Skin of body (tissue), 2 donors: ENCODE results near the gene KCNMA1. TPM values are rescaled to one million over a fixed set of nuclear protein-coding genes. Genes with fewer than 3 reads are reported as not detected.
"Not testable (repeated sequence)": the region's sequence is repeated elsewhere in the genome, so short reads cannot be mapped to it uniquely, and the experiment has no call there.

Source experiments
- DNase-seq: peaks from one replicate; lab custom pipeline; 2025; lab: John Stamatoyannopoulos, UW
- total RNA-seq: library from RNA; depleted of rRNA; stranded (reverse); fragments of >200 nt; gene quantifications from one replicate; pipeline ENCODE4 v1.2.3, GENCODE V29; 2014

KCNMA1 gene
- total RNA-seq, 1 donor from 2014 or later, result 11.7 TPM

DNA sequence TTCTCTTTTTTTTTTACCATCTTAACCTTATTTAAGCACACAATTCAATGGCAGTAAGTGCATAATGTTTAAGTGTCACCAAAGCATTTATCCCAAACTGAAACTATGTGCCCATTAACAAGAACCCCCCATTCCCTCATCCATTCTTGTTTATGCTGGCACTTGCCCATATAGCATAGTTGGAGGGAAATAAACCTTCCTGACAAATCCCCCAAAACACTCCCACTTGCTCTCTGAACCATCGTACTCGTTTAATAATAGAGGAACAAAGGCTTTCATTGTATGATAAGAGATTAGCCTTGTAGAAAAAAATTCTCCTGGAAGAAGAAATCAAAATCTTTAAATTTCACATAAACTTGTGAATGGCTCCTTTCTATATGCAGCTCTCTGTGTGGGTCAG is 26.4 kb upstream of the KCNMA1 start:
- DNase-seq, result no peak

DNA sequence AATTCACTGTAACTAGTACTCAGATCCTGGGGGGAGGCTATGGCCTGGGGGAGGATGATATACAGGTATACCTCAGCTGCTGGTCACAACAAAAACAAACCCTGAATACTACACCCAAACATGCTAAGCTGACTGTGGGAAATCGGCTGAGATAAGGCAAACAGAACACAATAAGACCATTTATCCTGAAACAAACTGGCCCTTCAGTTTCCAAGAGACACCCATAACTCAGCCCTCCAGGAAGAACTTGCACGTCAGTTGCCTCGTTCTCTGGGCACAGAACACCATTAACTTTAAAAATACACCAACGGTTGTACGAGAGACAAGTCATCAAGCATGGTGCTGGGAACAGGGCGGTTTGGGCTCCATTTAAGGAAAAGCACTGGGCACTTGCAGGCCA is 24.1 kb upstream of the KCNMA1 start:
- DNase-seq, result no peak

DNA sequence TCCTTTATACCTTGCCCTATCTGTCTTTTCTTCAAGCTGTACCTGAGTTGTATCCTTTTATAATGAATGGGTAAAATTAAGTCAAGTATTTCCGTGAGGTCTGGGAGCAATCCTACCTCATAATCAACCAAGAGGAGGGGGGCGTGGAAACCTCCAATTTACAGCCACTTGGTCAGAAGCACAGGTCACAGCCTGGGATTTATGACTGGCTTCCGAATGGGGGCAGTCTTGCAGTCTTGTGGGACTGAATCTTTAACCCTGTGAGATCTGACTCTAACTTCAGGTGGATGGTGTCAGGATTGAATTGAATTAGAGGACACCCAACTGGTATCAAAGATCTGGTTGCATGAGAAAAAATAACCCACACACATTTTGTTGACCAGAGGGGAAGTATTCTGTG is 23.5 kb upstream of the KCNMA1 start:
- no peak for DNase-seq

DNA sequence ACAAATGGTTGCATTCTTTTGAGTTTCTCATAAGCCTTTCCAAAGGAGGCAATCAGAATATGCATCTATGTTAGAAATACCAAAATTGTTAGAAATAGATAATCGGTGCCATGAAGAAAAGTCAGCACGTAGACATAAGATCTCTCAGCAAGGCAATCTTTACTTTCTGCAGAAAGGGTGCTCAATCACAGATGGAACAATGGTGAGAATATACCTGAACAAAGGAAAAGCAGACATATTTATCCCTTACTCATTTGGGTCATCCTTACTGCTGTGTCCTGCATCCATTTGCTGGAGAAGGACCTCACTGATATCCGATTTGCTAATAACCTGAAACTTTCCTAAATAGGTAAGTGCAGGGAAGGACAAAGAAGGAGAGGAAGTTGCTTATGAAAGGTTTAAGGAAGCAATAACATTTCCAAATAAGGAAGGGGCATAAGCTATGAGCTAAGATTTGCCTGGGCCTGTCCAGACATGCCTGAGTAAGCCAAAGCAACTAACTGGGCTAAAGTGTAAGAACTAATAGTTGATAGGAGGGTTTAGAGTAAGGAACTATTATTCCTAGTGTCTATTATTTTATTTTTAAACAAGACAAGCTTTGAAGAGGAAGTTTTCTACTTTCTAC is 21.6 kb upstream of the KCNMA1 start:
- not testable (repeated sequence) for DNase-seq

DNA sequence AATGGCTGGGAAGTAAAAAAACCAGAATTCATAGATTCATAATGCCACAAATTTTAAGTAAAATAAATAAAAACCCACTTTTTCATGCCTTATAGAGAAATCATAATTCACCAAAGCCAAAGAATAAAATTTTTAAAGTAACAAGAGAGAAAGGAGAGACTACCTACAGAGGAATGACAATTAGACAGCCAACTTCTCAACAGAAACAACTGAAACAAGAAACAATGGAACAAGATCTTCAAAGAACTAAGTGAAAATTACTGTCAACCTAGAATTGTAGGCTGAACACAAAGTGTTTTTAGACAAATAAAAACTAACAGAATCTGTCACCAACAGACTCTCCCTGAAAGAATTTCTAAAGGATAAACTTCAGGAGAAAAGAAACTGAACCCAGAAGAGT is 15.6 kb upstream of the KCNMA1 start:
- DNase-seq, result no peak

DNA sequence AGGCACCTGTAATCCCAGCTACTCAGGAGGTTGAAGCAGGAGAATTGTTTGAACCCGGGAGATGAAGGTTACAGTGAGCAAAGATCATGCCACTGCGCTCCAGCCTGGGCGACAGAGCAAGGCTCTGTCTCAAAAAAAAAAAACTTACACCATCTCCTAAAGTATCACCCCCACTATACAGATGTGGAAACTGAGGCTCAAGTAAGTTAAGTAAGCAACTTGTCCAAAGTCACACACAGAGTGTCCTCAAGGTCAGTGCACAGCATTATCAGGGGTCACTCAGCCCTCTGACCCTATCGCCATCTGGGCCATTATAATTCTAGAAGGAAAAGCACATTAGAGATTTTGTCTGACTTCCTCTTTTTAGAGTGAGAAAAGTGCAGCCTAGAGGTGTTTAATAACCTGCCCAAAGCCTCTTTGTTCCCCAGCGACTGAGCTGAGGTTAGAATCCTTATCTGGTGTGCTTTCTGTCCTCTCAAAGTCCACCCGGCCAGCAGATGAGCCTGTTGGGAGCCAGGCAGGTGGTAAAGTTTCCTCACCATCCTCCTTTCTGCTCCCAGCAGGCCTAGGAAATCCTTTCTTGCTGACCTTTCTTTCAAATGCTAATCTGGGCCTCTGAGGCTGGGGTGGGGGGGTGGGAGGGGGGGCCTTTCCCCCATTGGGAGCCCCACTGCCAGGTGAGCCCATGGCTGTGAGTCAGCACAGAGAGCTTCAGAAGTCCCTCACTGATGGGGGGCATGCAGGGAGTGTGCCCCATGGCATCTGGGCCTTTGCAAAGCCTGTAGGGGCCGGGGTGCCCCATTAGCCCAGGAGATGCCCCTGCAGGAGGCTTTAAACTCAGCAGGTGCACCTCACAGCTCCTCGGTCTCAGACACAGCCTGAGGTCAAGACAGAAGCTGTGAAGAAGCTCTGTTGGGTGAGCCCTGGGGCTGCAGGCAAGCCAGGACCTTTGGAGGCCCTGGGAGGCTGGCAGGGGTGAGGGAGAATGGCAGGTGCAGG is 12.0 kb upstream of the KCNMA1 start:
- no peak for DNase-seq

DNA sequence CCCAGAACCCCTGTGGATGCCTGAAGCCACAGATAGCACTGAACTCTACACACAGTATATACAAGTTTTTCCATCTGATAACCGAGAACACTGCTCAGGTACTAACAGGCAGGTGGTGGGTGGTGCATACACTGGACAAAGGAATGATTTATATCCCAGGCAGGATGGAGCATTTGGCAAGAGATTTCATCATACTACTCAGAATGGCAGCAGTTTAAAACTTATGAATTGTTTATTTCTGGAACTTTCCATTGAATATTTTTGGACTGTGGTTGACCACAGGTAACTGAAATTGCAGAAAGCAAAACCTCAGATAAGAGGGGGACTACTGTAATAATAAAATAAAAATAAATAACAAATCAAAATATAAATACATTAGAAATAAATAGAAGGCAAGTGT is 10.9 kb upstream of the KCNMA1 start:
- DNase-seq, result no peak

DNA sequence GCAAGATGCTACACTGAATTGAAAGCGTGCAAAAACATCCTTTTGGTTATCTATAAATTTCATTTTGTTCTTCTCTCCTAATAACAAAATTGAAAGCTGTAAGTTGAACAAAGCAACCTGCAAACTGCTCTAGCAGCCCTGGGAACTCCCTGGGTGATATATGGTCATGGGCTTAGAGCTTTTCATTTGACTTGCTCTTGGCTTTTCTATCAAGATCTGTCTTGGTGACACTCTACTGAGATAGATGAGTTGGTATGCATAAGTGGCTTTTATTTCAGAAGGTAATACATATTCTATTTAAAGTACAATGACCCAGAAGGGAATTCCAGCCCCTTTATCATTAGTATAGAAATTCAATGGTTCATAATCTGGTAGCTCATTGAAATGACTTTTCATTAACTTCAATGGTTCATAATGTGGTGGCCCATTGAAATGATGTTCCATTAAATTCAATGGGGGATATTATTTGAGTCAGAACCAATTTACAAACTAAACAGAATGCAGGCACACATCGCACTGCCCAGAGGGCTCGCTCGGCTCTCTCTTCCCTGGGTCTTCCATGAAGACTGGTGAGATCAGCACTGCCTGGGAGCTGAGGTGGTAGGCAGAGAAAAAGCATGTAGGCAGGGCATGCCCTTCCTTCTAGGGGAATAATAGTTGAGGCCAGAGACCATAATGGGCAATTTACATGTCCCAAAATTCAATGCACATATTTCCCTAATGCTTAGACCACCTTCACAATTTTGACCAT is 10.1 kb upstream of the KCNMA1 start:
- no peak for DNase-seq

DNA sequence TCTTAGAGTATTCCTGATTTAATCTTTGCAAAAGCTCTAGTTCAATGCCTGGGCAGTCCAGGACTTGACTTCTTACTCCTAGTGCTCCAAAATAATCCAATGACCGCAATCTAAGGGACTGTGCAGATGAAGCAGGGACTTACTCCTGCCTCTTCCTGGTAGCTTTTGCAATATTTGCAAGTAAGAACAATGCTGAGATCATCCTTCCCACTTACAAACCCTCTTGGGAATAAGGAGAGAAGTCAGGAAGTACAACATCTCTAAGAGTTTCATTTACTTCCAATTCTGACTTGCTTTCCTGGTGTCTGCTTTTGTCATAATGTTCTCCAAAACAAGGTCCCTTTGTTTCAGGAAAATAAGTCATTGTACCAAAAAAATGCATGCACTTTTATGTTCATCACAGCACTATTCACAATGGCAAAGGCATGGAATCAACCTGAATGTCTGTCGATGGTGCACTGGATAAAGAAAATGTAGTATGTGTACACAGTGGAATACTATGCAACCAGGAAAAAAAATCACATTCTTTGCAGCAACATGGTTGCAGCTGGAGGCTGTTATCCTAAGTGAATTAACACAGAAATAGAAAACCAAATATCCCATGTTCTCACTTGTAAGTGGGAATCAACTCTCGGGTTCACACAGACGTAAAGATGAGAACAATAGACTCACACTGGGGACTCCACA is 7.1 kb upstream of the KCNMA1 start:
- no peak for DNase-seq

DNA sequence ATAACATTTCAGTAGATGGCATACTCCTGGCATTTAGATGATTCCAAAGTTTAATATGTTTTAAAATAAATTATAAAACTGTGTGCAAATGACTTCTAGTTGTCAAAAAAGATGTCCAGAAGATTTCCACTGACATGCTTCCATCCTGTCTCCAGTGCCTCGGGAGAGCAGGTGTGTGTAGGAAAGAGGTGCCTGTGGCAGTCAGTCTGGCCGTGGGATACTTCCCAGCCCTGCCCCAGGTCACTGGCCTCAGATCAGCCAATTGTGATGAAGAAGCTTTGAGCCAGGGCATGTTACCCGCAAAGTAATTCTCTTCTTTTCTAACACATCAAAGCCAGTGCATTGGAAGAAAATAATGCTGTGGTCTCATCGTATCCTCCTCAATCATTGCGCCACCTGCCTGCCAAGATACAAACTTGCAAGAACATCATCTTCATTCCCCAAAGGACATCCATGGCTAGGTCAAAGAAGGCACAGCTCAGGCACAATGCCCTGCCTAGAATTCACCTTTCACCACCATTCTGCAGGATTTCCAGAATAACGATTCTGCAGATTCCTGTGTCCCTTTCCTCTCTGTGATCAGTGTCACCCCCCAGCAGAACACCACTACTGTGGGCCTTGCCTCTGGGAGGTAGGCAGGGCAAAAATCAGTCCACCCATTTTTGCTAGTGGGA is 6.3 kb upstream of the KCNMA1 start:
- DNase-seq, result peak; percentile 42

DNA sequence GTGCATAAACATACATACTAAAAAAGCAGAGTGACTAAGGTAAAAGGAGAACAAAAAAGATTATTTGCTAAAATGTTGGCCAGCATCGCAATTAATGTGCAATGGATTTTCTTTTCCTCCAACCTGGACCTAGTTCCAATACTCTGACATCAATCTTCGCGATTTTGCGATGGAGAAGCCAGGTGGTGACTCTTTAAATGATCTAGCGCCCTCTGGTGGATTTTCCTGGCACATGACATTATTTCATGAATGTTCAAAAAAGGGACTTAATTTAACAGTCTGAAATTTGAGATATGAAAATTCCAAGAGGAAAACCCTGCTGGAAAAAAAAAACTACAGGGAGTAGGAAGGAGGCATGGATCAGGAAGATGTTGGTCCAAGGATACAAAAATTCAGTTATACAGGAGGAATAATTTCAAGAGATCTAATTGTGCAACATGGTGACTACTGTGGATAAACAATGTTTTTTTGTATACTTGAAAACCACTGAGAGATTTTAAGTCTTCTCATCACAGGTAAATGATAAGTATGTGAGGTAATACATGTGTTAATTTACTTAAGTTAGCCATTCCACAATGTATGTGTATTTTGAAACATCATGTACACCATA is 4.3 kb upstream of the KCNMA1 start:
- DNase-seq, result peak; percentile 74

DNA sequence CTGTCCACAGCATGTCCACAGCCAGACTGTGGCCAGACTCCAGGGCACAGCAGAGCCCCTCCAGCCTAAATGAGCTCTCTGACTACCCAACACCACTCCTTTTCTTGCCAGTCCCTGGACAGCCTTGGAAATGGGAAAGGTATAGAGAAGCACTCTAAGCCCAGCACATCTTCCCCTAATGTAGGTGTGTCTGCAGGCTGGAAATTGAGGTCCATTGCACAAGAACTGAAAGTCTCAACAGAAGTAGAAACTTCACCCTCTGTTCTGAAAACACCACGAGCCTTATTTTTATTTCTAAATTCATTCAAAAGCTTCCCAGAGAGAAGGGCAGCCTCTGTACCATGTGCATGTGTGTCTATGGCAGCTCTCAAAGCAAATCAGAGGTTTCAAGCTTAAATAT is 3.7 kb upstream of the KCNMA1 start:
- no peak for DNase-seq

DNA sequence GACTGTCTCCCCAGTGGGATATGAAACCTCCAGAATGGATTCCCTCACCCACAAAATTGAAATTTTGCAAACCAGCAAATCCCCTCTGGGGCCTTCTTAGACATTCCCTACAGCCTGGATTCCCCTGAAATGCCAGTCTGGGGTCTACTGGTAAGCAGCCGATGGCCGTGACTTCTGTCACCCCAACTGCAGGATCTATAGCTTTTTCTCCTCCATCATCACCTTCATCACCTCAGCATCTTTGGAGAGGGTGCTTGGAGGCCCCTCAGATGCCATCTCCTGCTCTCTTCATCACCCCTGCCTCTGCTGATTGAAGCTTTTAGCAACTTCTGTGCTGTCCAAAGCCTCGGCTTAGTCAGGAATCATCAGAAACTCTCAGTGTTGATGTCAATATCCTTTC is 2.6 kb upstream of the KCNMA1 start:
- DNase-seq, result no peak

DNA sequence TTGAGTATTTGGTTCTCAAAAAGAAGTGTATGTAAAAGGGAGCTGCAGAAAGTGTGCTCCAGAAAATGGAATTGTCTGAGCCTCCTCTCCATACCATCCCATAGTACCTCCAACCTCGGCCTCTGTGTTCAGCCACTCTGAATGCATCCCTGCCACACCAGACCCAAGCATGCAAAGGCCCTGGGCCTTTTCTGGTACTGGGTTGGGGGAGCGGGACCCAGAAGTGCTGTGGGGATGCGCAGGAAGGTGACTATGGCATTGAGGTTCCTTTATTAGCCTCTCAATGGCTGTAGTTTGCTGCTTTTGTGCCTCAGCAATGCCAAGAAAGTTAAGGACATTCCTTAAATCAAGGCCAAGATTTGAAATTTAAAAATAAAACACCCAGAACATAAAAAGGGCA is 2.1 kb upstream of the KCNMA1 start:
- DNase-seq, result no peak

DNA sequence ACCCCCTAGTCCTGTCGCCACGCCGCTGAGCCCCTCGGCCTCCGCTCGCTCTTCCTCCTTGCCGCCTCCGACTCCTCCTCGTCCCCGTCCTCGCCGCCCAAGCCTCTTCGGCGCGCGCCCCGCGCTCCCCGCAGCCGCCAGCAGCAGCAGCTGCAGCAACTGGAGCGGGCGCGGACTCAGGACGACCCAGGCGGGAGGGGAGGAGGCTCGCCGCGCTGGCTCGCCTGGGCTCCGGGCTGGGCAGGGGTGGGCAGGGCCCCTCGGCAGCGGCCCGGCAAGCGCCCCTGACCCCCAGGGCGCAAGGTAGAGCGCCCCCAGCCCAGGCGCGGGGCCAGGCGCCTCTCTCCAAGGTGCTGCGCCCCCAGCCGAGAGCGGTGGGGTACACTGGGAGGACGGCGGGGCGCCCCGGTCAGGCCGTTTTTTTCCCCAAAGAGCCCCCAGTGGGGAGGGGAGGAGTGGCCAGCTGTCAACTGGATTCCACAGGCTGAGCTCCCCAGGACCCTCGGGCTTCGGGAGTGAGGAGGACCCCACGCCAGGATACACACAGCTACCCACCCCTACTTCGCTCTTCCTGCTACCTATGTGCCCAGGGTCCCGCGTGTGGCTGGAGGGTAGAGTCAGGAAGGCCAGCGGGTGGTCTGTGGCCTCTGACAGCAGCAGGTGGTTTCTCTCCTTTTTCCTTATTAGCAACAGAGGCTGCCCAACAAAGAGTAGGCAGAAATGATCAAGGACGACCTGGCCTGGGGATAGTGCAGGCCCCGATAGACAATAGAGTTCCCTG is 903 bp upstream of the KCNMA1 start:
- no peak for DNase-seq

DNA sequence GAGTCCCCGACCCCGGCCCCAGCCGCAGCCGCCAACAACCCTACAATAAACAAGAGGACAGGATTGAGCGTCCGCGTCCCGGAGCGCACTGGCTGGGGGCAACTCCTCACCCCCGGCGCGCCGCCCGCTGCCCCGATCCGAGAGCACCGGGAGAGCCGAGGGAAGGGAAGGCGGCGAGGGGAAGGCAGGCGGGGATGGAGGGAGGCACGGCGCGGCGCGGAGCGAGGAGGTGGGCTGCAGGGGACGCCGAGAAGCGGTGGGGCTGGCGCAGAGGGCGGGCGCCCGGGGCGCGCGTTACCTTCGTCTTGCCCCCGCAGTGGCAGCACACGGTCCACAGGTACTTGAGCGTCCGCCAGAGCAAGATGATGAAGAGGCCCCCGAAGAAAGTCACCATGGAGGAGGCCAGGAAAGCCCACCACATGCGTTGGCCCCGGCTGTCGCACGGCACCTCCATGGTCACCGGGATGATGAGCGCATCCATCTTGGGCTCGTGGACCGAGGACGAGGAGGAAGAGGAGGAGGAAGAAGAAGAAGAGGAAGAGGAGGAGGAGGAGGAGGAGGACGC is 559 bp downstream of the KCNMA1 start:
- no peak for DNase-seq

DNA sequence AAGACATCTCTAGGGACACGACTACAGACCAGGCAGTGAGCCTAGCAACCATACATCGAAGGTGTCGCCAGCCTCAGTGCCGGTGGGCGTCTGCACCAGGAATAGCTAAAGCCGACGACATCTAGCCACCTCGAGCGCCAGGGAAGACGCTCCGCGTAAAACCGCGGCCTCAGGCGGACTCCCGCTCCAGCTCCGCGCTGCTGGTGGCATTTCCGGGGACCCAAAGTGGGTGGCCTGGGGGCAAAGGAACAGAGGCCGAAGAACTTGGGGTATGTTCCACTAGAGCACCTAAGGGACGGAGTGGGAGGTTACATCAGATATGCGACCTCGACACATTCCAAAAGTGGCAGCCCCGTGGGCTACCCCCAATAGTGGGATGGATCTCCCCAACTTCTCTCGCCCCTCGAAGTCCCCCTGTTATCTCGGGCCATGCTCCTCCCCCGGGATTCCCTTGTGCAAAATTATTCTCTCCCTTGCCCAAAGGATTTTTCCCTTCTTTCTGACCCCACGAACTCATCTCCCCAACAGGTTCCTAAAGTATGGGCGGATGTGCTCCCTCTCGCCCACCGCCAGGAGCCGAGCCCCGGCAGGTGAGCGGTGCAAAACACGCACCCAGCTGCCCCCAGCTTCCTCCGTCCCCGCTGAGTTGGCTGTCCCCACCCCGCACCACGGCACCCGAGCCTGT is 1.2 kb downstream of the KCNMA1 start:
- no peak for DNase-seq

DNA sequence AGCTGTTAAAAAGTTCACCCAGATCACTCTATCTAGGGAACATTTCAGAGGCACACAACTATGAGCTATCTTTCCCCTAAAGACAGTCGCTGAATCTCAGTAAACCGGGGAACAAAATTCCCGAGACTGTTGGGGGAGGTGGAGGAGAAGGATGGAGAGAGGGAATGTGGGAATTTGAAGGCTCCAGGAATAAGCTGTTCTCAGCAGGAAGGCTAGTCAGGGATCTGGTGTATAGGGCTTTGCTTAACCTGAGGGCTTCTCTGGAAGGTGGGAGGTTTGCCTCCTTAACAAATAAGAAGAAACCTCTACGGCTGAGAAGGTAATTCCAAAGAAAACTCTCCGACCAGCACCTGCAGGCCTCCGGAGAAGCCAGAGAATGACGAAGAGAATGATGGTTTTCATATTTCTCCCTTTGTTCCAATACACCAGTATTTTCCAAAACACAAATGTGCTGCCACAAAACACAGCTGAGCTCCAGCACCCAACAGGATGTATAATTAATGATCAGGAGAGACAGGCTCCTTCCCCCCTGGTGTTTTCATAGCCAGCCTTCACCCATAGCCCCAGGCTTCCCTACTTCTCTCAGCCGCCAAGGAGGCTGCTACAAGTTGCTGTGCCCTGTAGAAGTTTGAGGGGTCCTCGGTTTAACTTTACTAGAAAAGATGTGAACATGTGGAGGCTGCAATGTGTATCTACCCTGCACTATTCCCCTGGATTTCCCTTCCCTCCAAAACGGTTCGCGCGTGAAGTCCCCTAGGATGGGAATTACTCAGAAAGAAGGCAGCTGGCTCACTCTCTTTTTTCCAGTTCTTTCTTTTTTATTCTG is 2.0 kb downstream of the KCNMA1 start:
- no peak for DNase-seq
